NCI-H510A (cell line): Measurements from ENCODE around the gene ATP6AP2.

ENCODE experiments used
- DNase-seq: peaks from one replicate; lab custom pipeline; 2025; lab: John Stamatoyannopoulos, UW

Gene ATP6AP2

GRCh38 chrX:40644821-40645358 is 64.1 kb downstream of the ATP6AP2 start:
- no peak for DNase-seq

- DNase-seq, result no peak
Observed at GRCh38 chrX:40646489-40647306, 65.9 kb downstream of the ATP6AP2 start.

- peak; percentile 64 for DNase-seq
Observed at GRCh38 chrX:40647307-40648197, 66.8 kb downstream of the ATP6AP2 start, which contains the start of gene CXorf38. TSS of gene CXorf38 (minus strand) at chrX:40647561. CDS start at chrX:40647520, 41 bp downstream.

GRCh38 chrX:40651620-40652223 is 71.0 kb downstream of the ATP6AP2 start:
- DNase-seq, result peak; percentile 7

- no peak for DNase-seq
Observed at GRCh38 chrX:40652664-40653063, 71.9 kb downstream of the ATP6AP2 start.

- DNase-seq, result no peak
Observed at GRCh38 chrX:40653535-40653934, 72.8 kb downstream of the ATP6AP2 start.
